Fibroblast of skin of back (primary cell): Measurements from ENCODE around the gene FAM114A1.

Experiments
- DNase-seq: peaks from one replicate; pipeline ENCODE4 v3.0.0-alpha.2; 2013

FAM114A1 gene

GRCh38 chr4:38979081-38979480, 111.5 kb downstream of the FAM114A1 start:
- DNase-seq, result no peak

GRCh38 chr4:38979511-38980230, 112.1 kb downstream of the FAM114A1 start:
- DNase-seq, result peak; percentile 16

GRCh38 chr4:38980903-38981676, 113.5 kb downstream of the FAM114A1 start:
- DNase-seq, result peak; percentile 81

GRCh38 chr4:38982361-38983095, 114.9 kb downstream of the FAM114A1 start:
- no peak for DNase-seq

- no peak for DNase-seq
Observed at GRCh38 chr4:38983291-38983690, 115.7 kb downstream of the FAM114A1 start.

GRCh38 chr4:38983787-38984598, 116.4 kb downstream of the FAM114A1 start:
- peak; percentile 75 for DNase-seq

- DNase-seq, result no peak
Observed at GRCh38 chr4:38985410-38986100, 117.9 kb downstream of the FAM114A1 start.

- DNase-seq, result no peak
Observed at GRCh38 chr4:38987491-38987890, 119.9 kb downstream of the FAM114A1 start.

GRCh38 chr4:38988353-38988752, 120.7 kb downstream of the FAM114A1 start:
- peak; percentile 11 for DNase-seq

GRCh38 chr4:38989487-38989886, 121.9 kb downstream of the FAM114A1 start:
- peak; percentile 74 for DNase-seq

- DNase-seq, result no peak
Observed at GRCh38 chr4:38990241-38990640, 122.6 kb downstream of the FAM114A1 start.

GRCh38 chr4:38993683-38994082, 126.1 kb downstream of the FAM114A1 start:
- DNase-seq, result no peak

- no peak for DNase-seq
Observed at GRCh38 chr4:38994135-38994534, 126.5 kb downstream of the FAM114A1 start.
